NT2/D1 (cell line): ENCODE measurements around the gene SNED1.

ENCODE experiments used
- SUZ12 ChIP-seq: IDR thresholded peaks from 2 replicates; pipeline ENCODE4 v1.6.1; 2011; ENCODE audit not compliant: insufficient read length, insufficient read depth; ENCODE audit errors: extremely low read depth
- YY1 ChIP-seq: IDR thresholded peaks from 2 replicates; pipeline ENCODE4 v1.6.1; 2011; ENCODE audit not compliant: insufficient read length, insufficient read depth

DNA sequence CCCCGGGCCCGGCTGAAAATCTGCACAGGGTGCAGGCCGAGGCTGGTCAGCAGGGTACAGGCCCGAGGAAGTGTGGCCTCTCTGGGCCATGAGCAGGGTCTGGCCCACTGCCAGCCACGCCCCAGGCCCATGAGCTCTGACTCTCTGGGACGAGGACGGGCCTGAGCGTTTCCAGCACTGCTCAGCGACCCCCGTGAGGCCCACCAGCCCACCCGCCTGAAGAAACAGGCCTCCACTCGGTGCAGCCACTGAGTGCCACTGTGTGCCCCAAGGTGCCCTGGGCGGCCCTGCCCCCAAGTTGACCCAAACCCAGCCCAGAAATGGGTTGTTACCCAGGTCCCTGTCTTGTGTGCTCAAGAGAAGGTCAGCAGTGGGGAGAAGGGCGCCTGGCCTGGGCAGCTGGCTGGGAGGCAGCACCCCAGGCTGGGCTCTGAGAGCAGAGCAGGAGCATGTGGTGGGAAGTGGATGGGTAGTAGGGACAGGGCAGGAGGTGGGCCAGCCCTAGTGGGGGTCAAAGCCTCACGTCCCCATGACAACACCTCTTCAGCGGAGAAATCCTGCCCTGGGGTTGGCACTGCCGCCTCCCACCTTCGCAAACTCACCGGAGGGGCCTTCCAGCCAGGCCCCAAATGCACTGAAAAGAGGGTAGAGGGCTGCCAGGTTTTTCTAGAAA is 2.1 kb upstream of the SNED1 start:
- TF ChIP-seq SUZ12: no peak
- TF ChIP-seq YY1: no peak
